ENCODE results near the gene PLEKHG2.
A peak's percentile ranks its signal among the peaks of the same experiment; 100 is the strongest.
"Not testable (repeated sequence)": the region's sequence is repeated elsewhere in the genome, so short reads cannot be mapped to it uniquely, and the experiment has no call there.

PLEKHG2 gene

GRCh38 chr19:39412100-39412866 is at the start of gene PLEKHG2:
PLEKHG2 (plus strand) TSS chr19:39412669; CDS start chr19:39414087, 1,418 bp downstream.
- DNase-seq, result peak; percentile 98

GRCh38 chr19:39362682-39363657 is 49.5 kb upstream of the PLEKHG2 start:
- DNase-seq, result no peak

- no peak for DNase-seq
These were observed 48.5 kb upstream of the PLEKHG2 start for GRCh38 chr19:39363901-39364457.

GRCh38 chr19:39365531-39365930 is 46.9 kb upstream of the PLEKHG2 start:
- no peak for DNase-seq

- DNase-seq, result no peak
These were observed 43.3 kb upstream of the PLEKHG2 start for GRCh38 chr19:39369200-39369599.

- no peak for DNase-seq
These were observed 41.7 kb upstream of the PLEKHG2 start for GRCh38 chr19:39370735-39371134.

GRCh38 chr19:39372047-39372802 is 40.2 kb upstream of the PLEKHG2 start:
- DNase-seq, result no peak

- no peak for DNase-seq
These were observed 39.5 kb upstream of the PLEKHG2 start for GRCh38 chr19:39372941-39373340.

- no peak for DNase-seq
These were observed 36.5 kb upstream of the PLEKHG2 start for GRCh38 chr19:39375929-39376328.

- no peak for DNase-seq
These were observed 34.8 kb upstream of the PLEKHG2 start for GRCh38 chr19:39377373-39378362.

GRCh38 chr19:39379366-39379765 is 33.1 kb upstream of the PLEKHG2 start:
- not testable (repeated sequence) for DNase-seq

GRCh38 chr19:39379865-39380396 is 32.5 kb upstream of the PLEKHG2 start:
- DNase-seq, result no peak

- no peak for DNase-seq
These were observed 31.7 kb upstream of the PLEKHG2 start for GRCh38 chr19:39380521-39381502.

- no peak for DNase-seq
These were observed 30.4 kb upstream of the PLEKHG2 start for GRCh38 chr19:39381910-39382611.

- no peak for DNase-seq
These were observed 29.3 kb upstream of the PLEKHG2 start for GRCh38 chr19:39382991-39383828.

- DNase-seq, result no peak
These were observed 27.5 kb upstream of the PLEKHG2 start for GRCh38 chr19:39384839-39385568.

- no peak for DNase-seq
These were observed 26.6 kb upstream of the PLEKHG2 start for GRCh38 chr19:39385629-39386411.

All from activated CD4-positive, alpha-beta T cell treated with anti-CD3 and anti-CD28 coated beads, Interleukin-2, Interleukin-6, amounts not matched to agents 100 ng/mL and 50 ng/mL, durations not matched to agents 16 hours and 8 hours (primary cell).